Measurements from ENCODE around the gene NUP93.

- TF ChIP-seq MYC (IDR thresholded peaks at IDR 0.05; ENCODE audit: low read depth, low read length) (no peak), CTCF (IDR thresholded peaks at IDR 0.05; ENCODE audit: low read depth, low read length) (no peak)
These were observed 44.9 kb upstream of the NUP93 start for GRCh38 chr16:56684926-56685590.
